Esophagus squamous epithelium (tissue), 5 donors: Measurements from ENCODE around the gene MINDY4B. TPM values are rescaled to one million over a fixed set of nuclear protein-coding genes. Genes with fewer than 3 reads are reported as not detected.

Experiments
- DNase-seq: peaks from one replicate; lab custom pipeline; 2025; lab: John Stamatoyannopoulos, UW
- H3K27ac ChIP-seq, 4 donors: fragments of 200-600 bp; sonication (generic); one replicate each; pipeline ENCODE4 v1.5.1; 2016 to 2019; ENCODE audit warnings: mild to moderate bottlenecking in 1 of 4
- H3K27me3 ChIP-seq, 4 donors: fragments of 200-600 bp; sonication (generic); 1 replicate in 3 of 4; 2 replicates in 1 of 4; pipeline versions ENCODE4 v1.5.1 to v1.6.0; 2017 to 2021; ENCODE audit warnings: antibody characterized with exemption in 1 of 4
- H3K36me3 ChIP-seq, 3 donors: fragments of 200-600 bp; sonication (generic); one replicate each; pipeline ENCODE4 v1.5.1; 2016 to 2019
- H3K4me1 ChIP-seq, 3 donors: fragments of 200-600 bp; sonication (generic); one replicate each; pipeline ENCODE4 v1.5.1; 2017 to 2019
- H3K4me3 ChIP-seq, 4 donors: fragments of 200-600 bp; sonication (generic); 1 replicate in 3 of 4; 2 replicates in 1 of 4; pipeline ENCODE4 v1.5.1; 2016 to 2019; ENCODE audit warnings: mild to moderate bottlenecking in 2 of 4, moderate library complexity in 1 of 4
- H3K9me3 ChIP-seq, 3 donors: fragments of 200-600 bp; sonication (generic); one replicate each; pipeline ENCODE4 v1.5.1; 2016 to 2019
- CTCF ChIP-seq, 6 experiments: fragments of 450-650 bp in 4 of 6; fragments of 200-600 bp in 2 of 6; sonication (generic) in 2 of 6; IDR thresholded peaks; one replicate each; pipeline ENCODE4 v1.5.1; 2016 to 2019; ENCODE audit warnings: antibody characterized with exemption in 6 of 6, mild to moderate bottlenecking in 4 of 6, moderate library complexity in 4 of 6
- POLR2A ChIP-seq, 4 donors: fragments of 450-650 bp; IDR thresholded peaks; one replicate each; pipeline ENCODE4 v1.6.1; 2017; ENCODE audit warnings: antibody characterized with exemption in 4 of 4, mild to moderate bottlenecking in 4 of 4, moderate library complexity in 3 of 4
- WGBS, 2 donors: methylation state at CpG; one replicate each; pipeline ENCODE4 v1.1.5; 2018; 5-methylcytosine and 5-hydroxymethylcytosine counted together
- intact Hi-C: fragments of 100-400 bp; cut with DNase I; formaldehyde crosslinking; loops from one replicate; pipeline ENCODE4 v1.15.0; 2022
- total RNA-seq, 4 donors: library from RNA; depleted of rRNA; stranded (reverse); fragments of >200 nt; gene quantifications; one replicate each; pipeline ENCODE4 v1.1.0, GENCODE V29; 2016
- donor health status: DM: yes; HTN: yes; CAD: no.

The MINDY4B gene
- total RNA-seq, 4 donors from 2014 or later = not detected

GRCh38 chr3:150890831-150891230 lies 14.4 kb downstream of the MINDY4B start:
- Histone ChIP-seq H3K36me3 (no peaks in the 10 kb centered on the region), H3K4me1 (no peaks in the 10 kb centered on the region), H3K27ac (no peak overlapping the region), H3K9me3 (no peaks in the 10 kb centered on the region), H3K27me3 (peaks cover 0 to 2% (median 0%) of the 10 kb centered on the region in 4 donors), H3K4me3 (no peak overlapping the region)
- no peak for DNase-seq
- intact Hi-C loops = no loop called here
- 90 to 95% methylated on average over 4 to 9 of the region's 9 CpGs for WGBS, 2 donors
- TF ChIP-seq POLR2A (IDR thresholded peaks at IDR 0.05) (no peak), CTCF (IDR thresholded peaks at IDR 0.05) (no peak)

- Histone ChIP-seq H3K4me3 (no peak overlapping the region), H3K4me1 (no peaks in the 10 kb centered on the region), H3K27me3 (peaks cover 0 to 7% (median 0%) of the 10 kb centered on the region in 4 donors), H3K36me3 (no peaks in the 10 kb centered on the region), H3K27ac (no peak overlapping the region), H3K9me3 (no peaks in the 10 kb centered on the region)
- intact Hi-C loops = no loop called here
- no peak for DNase-seq
- whole genome bisulfite sequencing, 2 donors = 72 to 86% methylated on average over 3 of the region's 3 CpGs
- TF ChIP-seq CTCF (IDR thresholded peaks at IDR 0.05) = no peak
- TF ChIP-seq POLR2A (IDR thresholded peaks at IDR 0.05) = no peak
Observed at GRCh38 chr3:150890295-150890694, 14.9 kb downstream of the MINDY4B start.

- H3K36me3 ChIP-seq = no peaks in the 10 kb centered on the region
- H3K27ac ChIP-seq = no peak overlapping the region
- intact Hi-C loops = no loop called here
- H3K4me3 ChIP-seq = no peak overlapping the region
- H3K27me3 ChIP-seq = peaks cover 0 to 10% (median 0%) of the 10 kb centered on the region in 4 donors
- no peaks in the 10 kb centered on the region for H3K4me1 ChIP-seq
- 85 to 89% methylated on average over 6 of the region's 6 CpGs for WGBS, 2 donors
- no peaks in the 10 kb centered on the region for H3K9me3 ChIP-seq
- no peak for DNase-seq
- TF ChIP-seq POLR2A (IDR thresholded peaks at IDR 0.05) (no peak), CTCF (IDR thresholded peaks at IDR 0.05) (no peak)
Observed at GRCh38 chr3:150889106-150889505, 16.1 kb downstream of the MINDY4B start.

- H3K4me3 ChIP-seq = no peak overlapping the region
- H3K4me1 ChIP-seq = no peaks in the 10 kb centered on the region
- WGBS, 2 donors = 93 to 96% methylated on average over 2 of the region's 2 CpGs
- no peaks in the 10 kb centered on the region for H3K36me3 ChIP-seq
- no peak for TF ChIP-seq CTCF (IDR thresholded peaks at IDR 0.05)
- no peak for TF ChIP-seq POLR2A (IDR thresholded peaks at IDR 0.05)
- no peak overlapping the region for H3K27ac ChIP-seq
- H3K27me3 ChIP-seq = peaks cover 0 to 14% (median 0%) of the 10 kb centered on the region in 4 donors
- intact Hi-C loops = no loop called here
- H3K9me3 ChIP-seq = no peaks in the 10 kb centered on the region
- DNase-seq = no peak
Observed at GRCh38 chr3:150887031-150887430, 18.2 kb downstream of the MINDY4B start.

- H3K9me3 ChIP-seq = no peaks in the 10 kb centered on the region
- WGBS, 2 donors = 59 to 68% methylated on average over 3 of the region's 3 CpGs
- TF ChIP-seq POLR2A (IDR thresholded peaks at IDR 0.05) (no peak), CTCF (IDR thresholded peaks at IDR 0.05) (no peak)
- intact Hi-C loops = no loop called here
- H3K4me3 ChIP-seq = no peak overlapping the region
- no peak for DNase-seq
- no peaks in the 10 kb centered on the region for H3K36me3 ChIP-seq
- no peak overlapping the region for H3K27ac ChIP-seq
- no peaks in the 10 kb centered on the region for H3K4me1 ChIP-seq
- peaks cover 0 to 14% (median 0%) of the 10 kb centered on the region in 4 donors for H3K27me3 ChIP-seq
Observed at GRCh38 chr3:150885535-150885934, 19.7 kb downstream of the MINDY4B start.
